Brain pericyte (primary cell): ENCODE results near the gene SLC13A1.

Experiments used
- DNase-seq: peaks from one replicate; pipeline ENCODE4 v3.0.0-alpha.2; 2012; ENCODE audit warnings: low read depth, low spot score

SLC13A1 gene

DNA sequence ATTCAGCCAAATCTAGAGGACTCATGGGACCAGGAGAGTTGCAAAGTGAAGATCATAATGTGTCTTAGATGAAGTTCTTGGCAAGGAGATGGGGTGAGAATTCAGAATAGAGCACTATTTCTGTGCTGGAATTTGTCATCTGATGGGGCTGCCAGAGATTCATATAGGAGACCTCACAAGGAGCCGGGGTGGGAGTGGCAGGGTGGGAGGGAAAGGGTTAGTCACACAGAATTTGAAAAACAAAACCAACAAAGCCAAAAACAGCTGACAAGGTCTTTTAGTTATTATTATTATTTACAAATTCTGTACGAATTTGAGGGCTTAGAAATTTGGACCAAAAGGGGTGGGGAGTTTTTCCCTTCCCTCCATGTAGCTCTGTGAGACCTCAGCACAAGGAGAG, 1.7 kb downstream of the SLC13A1 start:
- no peak for DNase-seq

DNA sequence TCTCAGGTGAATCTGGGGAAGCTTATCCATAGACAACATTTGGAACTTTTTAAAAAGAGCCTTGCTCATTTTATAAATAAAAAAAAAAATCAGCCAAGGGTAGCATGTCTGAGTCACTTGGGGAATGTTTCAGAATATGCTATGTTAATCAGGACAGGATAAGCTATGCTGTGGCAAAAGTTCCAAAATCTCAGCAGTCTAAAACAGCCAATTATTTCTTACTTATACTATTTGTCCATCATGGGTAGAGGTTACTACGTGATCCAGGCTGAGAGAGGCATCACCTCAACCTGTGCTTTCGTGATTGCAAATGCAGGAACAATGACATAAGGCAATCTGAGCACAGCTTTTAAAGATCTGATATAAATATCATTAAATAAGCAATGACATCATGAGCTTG, 6.5 kb downstream of the SLC13A1 start:
- DNase-seq, result no peak

DNA sequence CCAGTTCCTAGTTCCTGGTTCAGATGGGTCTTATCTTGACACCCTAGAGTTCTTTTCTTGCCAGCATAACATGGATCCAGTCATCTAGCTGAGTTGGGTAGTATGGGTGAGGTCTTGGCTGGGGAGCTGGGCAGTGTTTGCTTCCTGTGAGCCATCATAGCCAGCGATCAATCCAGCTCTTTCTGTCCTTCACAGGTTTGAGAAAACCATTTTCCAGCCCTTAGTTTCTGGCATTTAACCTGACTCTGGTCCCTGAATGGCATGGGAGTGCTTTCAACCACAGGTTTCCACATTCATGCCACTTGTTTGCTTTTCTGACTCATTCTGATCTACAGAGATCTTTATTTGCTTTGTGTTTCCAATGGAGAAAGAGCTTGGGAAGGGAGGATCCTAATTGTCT, 8.6 kb downstream of the SLC13A1 start:
- DNase-seq, result no peak

DNA sequence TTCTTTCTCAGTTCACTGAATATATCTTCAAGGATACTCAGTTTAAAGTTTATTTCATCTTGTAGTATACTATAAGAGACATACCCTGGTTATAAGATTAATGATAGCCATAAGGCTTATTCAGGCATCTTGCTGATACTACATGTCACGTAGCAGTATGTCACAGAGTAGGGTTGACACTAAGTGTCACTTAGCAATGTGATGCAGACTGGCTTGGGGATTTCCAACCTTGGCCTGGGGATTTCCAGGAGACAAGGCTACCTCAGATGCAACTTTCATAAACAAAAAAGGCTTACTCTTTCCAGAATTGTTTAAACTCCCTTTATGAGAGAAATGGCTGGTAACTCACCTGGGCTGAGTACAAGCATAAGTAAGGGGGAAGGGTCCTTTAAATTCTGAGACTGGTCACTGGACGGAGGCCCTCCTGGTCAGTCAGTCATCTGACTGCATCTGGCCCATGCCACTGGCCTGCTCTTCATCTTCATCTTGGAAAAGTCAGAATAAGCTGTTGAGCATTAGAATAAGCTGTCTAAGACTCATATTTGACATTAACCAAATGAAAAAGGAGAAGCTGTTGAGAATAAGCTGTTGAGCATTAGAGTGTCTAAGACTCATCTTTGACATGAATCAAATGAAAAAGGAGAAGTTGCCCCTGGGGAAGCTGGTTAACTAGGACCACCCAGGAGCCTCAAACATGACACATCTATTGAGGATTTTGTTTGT, 9.5 kb downstream of the SLC13A1 start:
- DNase-seq, result no peak

DNA sequence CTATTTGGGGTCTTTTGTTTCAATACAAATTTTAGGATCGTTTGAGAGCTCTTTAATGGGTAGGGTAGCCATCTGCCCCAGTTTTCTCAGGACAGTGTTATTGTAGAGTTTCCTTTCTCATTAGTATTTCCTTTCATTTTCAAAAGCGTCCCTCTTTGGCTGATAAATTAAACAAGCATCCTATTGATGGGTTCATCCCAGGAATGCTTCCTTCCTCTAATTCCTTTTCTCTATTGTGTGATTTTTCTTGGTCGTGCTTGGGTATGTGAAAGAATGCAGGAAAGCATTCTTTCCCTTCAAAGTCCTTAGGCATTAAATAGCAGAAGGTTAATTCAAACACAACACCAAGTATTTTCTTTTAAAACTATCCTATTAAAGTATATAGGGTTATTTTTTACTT, 14.0 kb downstream of the SLC13A1 start:
- DNase-seq, result no peak

DNA sequence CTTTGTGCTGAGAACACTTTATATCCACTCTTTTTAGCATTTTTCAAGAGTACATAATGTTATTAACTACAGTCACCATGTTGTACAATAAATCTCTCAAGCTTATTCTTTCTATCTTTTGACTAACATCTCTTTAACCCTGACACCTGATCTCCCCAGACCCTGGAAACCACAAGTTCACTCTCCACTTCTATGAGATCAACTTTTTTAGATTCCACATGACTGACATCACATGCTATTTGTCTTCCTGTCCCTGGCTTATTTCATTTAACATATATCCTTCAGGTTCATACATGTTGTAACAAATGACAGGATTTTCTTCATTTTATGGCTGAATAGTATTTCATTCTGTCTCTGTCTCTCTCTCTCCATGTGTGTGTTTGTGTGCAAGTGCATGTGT, 15.5 kb downstream of the SLC13A1 start:
- DNase-seq, result no peak

DNA sequence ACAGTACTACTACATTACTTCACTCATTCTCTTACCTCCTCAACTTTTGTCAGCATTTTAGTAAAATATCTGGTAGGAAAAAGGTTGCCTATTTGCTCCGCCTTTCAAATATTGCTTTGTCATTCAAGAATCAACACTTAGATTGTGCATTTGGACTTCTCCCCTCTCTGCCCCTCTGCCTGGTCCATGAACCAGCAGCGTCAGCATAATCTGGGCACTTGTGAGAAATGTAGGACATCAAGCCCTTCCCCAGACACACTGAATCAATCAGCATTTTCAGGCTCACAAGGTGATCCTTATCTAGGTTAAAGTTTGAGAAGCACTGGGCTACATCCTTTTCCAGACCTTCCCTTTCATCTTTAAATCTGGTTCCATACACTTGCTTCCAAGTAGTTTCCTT, 16.3 kb downstream of the SLC13A1 start:
- DNase-seq, result no peak

DNA sequence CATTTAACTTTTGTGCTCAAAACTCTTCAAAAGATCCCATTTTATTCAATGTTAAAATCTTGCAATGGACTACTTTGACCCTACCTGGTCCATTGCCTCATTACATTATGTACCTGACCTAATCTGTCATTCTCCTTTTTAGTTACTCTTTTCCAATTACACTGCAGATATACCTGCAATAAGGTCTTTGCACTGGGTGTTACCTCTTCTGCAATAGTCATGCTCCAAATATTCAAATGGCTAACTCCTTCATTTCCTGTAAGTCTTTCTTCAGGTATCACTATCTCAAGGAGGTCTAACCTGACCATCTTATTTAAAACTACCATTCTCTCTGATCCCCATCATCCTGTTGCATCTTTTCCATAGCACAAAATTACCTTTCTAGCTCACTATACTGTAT, 22.3 kb downstream of the SLC13A1 start:
- DNase-seq, result no peak

DNA sequence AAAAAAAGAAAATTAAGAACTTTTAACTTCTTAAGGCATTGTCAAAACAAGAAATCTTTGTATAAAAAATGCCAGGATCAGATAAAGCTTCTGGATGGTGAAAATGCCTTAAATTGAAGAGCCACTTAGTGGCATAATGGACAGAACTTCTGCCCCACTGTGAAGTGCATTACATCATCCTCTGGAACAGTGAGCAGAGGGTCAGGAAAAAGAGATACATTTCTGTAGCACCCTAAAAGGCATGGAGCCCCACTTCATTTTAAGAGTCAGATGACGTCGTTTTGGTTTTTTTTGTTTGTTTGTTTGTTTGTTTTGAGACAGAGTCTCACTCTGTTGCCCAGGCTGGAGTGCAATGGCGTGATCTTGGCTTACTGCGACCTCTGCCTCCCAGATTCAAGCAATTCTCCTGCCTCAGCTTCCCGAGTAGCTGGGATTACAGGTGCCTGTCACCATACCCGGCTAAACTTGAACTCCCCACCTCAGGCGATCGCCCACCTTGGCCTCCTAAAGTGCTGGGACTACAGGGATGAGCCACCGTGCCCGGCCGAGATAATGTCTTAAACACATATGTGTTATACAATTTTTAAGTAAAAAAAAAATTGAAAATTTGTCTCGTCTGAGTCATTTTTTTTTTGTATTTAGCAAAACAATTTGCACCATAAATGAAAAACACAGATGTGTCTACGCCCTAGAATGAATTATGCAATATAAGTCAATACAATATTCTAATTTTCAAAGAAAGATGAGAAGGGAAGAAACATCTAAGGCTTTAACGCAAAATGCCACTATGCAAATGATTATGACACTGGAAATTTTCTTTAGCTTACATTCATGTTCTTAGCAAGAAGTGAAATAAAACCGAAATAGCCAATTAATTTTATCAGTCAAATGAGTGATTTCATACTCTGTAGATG, 29.2 kb downstream of the SLC13A1 start:
- DNase-seq, result no peak

DNA sequence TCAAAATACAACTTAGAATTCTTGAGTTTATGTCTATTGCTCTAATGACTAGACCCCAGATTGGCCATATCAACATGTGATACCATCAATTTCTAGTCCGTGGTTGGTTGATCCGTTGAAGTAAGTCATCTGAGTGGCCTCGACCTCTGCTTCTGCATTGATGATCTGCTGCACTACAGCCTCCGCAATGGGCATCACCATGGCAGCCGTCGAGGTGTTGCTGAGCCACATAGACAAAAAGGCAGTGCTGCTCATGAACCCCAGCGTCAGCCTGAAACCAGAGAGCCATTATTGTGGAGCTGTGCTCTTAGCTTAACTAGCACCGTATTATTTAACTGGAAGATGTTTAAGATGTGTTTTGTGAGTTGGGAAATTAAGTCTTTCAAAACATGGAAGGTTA, 30.7 kb downstream of the SLC13A1 start:
- DNase-seq, result no peak

DNA sequence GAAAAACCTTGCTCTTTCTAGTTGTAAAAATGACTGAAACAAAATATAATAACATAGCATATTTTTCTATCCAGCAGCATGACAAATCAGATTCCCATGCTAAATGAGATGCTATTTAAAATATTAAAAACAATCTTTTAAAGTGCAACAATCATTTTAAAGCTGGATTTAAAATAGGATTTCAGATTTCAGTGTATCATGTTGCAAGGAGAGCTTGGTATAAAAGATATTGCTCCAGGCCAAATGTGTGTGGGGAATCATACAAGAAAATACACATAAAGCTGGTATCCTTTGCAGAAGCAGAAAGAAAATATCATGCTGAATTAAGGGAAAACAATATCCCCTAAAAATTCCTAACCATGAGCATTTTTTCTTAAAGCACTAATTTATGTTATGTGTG, 42.2 kb downstream of the SLC13A1 start:
- no peak for DNase-seq

DNA sequence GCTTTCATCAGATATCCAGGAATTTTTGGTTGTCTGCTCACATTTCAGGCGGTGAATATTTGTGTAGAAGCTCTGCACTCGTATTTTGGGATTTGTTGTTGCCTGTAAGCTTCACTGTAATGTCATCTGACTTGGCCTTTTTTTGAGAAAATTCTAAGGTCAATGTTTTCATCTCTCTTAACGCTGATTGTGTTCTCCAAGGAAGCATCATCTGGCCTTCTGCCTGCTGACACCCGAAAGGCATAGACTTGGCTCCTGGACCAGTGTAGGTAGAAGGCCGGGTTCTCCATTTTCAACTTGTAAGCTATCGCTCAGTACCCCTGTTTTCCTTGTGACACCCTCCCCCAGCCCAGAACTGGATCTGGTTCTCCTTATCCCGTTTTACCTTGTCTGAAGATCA, 44.2 kb downstream of the SLC13A1 start:
- DNase-seq, result no peak

DNA sequence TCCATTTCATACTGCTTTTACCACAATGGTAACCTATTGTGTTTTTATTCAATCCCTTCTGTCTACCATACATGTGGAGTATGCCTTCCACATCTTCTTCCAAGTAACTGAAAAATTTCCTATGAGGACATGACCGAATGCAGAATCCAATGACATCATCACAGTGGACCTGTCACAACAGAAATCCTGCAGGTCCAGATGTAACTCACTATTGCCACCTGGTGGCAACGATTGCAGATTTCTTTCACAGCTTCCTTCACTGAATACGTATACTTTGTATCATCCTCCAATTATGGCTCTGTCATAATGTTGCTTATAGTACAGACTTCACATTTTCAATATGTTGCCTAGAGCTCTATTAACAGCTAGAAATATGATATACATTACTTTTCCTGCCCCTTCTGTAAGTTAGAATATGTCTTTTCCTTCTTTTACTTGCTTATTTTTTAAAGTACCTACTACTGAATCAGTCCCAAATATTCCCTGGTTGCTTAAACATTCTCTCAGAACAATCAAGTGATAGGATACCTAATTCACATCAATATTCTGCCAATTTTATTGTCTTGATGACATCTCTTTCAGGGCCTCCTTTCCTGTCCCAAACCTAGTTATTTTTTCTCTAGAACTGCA, 45.4 kb downstream of the SLC13A1 start:
- peak; percentile 24 for DNase-seq

DNA sequence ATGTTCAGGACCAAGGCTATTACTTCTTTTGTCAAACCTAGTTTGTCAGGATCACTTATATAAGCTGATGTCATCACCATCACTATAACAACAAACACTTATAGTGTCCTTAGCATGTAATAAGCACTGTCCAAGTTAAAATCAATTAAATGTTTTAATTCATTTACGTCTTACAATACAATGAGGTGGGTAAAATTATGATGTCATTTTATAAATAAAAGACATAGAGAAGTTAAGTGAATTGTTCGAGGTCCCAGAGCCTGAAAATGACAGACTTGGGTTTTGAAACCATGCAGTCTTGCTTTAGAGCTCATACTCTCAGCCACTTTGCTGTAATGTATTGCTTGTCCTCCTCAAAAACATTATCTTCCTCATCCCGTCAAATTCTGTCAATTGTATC, 48.3 kb downstream of the SLC13A1 start:
- no peak for DNase-seq

DNA sequence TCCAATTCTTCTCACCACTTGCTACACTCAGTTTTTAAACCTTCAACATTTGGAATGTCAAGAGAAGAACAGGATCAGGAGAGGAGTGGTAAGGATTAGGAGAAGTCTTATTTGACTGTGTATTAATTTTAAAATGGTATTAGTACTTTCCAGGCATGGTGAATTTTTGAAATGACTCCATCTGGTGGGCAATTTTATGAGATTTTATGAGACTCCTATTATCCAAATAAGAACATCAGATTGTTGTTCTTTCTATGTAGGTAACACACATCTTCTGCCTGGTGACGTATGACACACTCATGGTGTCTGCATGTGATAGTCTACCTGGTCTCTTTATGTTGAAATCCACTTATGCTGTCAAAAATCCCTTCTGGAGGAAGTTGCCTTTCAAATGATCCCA, 51.0 kb downstream of the SLC13A1 start:
- DNase-seq, result no peak

DNA sequence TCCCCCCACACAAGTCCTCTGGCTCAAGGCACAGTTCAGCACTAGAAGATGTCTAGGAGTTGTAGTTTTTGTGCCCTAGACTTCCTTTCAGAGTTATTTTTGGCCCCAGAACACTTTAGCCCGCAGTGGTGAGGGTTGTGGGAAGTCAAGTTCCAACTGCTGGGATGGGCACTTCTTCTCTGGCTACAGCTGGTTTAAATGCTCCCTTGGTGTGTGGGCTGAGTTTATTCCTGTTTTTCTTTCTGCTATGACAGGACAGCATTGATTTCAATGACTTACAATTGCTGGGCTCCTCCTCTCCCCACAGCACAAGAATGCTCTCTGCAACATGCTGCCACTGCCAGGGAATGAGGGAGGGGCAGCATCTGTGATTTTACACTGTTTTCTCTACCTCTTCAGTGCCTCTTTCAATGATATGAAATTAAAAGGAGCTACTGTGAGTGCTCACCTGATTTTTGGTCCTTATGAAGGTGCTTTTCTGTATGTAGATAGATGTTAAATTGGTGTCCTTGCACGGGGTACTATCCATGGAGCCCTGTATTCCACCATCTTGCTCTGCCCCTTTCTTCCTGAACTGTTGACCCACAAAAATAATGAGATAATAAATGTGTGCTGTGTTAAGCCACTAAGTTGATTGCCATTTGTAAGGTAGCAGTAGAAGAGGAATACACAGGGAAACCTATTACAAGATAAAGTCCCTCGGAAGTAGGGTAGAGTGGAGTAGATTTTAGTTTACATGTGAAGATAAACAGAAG, 56.3 kb downstream of the SLC13A1 start:
- no peak for DNase-seq

DNA sequence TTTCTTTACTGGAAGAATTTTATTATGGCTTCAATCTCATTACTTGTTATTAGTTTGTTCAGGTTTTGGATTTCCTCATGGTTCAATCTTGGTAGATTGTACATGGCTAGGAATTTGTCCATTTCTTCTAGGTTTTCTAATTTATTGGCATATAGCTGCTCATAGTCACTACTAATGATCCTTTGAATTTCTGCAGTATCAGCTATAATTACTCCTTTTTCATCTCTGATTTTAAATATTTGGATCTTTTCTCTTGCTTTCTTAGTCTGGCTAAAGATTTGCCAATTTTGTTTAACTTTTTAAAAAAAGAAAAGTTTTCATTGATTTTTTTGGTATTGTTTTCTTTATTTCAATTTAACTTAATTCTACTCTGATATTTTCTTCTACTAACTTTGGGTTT, 59.2 kb downstream of the SLC13A1 start:
- DNase-seq, result no peak

DNA sequence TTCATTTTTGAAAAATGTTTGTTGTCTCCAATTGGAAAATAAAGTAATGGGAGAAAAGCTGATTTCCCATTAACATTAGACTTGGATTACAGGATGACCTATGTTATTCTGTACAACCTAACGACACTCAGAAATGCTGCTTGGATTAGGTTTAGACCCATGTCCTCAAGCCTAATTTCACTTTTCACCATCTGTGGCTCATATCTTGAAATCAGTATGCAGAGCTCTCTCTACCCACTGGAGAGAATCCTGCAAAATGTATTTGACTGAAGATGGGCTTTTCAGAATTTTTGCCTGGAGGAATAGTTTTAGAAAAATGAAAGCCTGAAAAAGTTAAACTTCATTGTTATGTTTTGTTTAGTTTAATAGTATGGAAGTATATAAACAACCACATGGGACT, 63.8 kb downstream of the SLC13A1 start:
- DNase-seq, result no peak

DNA sequence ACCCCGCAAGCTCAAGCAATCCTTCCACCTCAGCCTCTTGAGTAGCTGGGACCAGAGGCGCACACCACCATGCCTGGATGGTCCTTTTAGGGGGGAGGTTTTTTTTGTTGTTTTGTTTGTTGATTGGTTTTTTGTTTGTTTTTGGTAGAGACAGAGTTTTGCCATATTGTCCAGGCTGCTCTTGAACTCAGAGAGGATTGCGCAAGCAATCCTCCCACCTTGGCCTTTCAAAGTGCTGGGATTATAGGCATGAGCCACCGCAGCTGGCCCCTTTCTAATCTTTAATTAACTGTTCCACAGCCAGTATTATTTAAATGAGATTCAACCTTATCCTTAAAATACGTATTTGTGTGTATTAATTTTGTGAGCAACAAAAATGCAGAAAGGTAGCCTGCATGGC, 65.8 kb downstream of the SLC13A1 start:
- DNase-seq, result no peak

DNA sequence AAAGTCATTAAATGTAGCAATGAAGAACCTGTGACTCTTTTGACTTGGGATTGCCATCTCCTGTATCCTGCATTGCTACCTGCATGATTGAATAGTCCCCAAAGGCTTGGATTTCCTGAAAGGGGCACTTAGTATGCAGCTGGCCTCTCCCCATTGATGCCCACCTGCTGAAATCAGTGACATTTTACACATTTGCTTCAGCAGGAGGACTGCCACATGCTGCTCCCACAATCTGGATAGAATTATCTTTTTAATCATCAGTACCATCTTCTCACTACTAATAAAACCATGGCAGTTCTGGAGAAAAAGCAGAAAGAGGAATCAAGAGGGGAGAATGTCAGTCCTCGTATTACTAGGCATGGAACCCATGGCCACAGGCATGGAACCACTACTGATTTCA, 67.8 kb downstream of the SLC13A1 start:
- no peak for DNase-seq

DNA sequence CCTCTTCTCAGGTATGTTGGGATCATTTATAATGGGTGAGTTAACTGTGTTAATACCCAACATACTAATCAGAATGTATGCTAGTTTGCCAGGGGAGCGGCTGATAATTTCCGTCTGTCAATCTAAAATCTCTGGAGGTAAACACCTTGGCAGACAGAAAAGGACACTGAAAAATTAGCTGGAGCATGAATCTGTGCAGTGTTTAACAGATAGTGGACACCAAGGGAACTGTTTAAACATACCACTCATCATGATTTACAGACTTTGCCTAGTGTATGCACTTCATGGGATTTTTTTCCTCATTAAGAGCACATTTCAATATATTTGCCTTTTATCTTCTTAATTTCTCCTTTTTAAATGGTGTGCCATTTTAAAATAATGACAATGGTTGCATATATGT, 68.2 kb downstream of the SLC13A1 start:
- DNase-seq, result no peak

DNA sequence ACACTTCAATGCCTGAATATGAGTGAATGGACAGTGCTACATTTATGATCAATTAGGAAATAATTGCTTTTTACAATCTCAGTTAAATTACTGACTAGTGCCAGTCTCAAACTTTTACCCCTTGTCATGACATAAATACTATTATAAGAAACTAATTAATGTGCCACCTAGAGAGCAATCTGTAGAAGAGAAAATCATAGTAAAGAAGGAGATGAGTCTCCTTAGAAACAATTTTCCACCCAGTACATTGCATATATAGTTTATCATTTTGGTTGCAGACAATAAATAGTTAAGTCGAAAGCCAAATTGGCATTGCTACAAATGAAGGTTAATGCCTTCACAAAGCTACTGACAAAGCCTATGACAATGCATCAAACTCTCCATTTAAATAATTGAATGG, 68.6 kb downstream of the SLC13A1 start:
- no peak for DNase-seq
